Parathyroid adenoma (tissue), 2 donors: ENCODE data around the gene PRMT6.

ENCODE experiments used
- H2AFZ ChIP-seq: fragments of 300-600 bp; sonication (generic); one replicate; pipeline ENCODE4 v1.7.0; 2017; ENCODE audit warnings: antibody characterized with exemption, mild to moderate bottlenecking
- H3K27ac ChIP-seq: fragments of 300-600 bp; sonication (generic); one replicate; pipeline ENCODE4 v1.7.0; 2017
- H3K27me3 ChIP-seq: fragments of 300-600 bp; sonication (generic); one replicate; pipeline ENCODE4 v1.7.0; 2017; ENCODE audit warnings: low read length; ENCODE audit not compliant: control insufficient read depth, insufficient read depth
- H3K36me3 ChIP-seq: fragments of 300-600 bp; sonication (generic); one replicate; pipeline ENCODE4 v1.7.0; 2017; ENCODE audit warnings: low read length; ENCODE audit not compliant: control insufficient read depth, insufficient read depth
- H3K4me1 ChIP-seq: fragments of 300-600 bp; sonication (generic); one replicate; pipeline ENCODE4 v1.7.0; 2017; ENCODE audit warnings: control low read depth
- H3K4me2 ChIP-seq: fragments of 300-600 bp; sonication (generic); one replicate; pipeline ENCODE4 v1.7.0; 2017; ENCODE audit warnings: low read length
- H3K4me3 ChIP-seq: fragments of 300-600 bp; sonication (generic); one replicate; pipeline ENCODE4 v1.7.0; 2017; ENCODE audit warnings: low read depth, low read length
- H3K79me2 ChIP-seq: fragments of 300-600 bp; sonication (generic); one replicate; pipeline ENCODE4 v1.7.0; 2017; ENCODE audit warnings: control low read depth
- H3K9ac ChIP-seq: fragments of 300-600 bp; sonication (generic); one replicate; pipeline ENCODE4 v1.7.0; 2017; ENCODE audit warnings: mild to moderate bottlenecking
- H3K9me3 ChIP-seq: fragments of 300-600 bp; sonication (generic); one replicate; pipeline ENCODE4 v1.7.0; 2017; ENCODE audit warnings: low read length; ENCODE audit not compliant: control insufficient read depth
- TF ChIP-seq, protein P1 (sequence below): fragments of 300-600 bp; sonication (generic); IDR thresholded peaks from one replicate; pipeline ENCODE4 v1.7.0; 2017; ENCODE audit warnings: antibody characterized with exemption, mild to moderate bottlenecking
- donor health status: primary hyperparathyroidism.

PRMT6 gene

DNA sequence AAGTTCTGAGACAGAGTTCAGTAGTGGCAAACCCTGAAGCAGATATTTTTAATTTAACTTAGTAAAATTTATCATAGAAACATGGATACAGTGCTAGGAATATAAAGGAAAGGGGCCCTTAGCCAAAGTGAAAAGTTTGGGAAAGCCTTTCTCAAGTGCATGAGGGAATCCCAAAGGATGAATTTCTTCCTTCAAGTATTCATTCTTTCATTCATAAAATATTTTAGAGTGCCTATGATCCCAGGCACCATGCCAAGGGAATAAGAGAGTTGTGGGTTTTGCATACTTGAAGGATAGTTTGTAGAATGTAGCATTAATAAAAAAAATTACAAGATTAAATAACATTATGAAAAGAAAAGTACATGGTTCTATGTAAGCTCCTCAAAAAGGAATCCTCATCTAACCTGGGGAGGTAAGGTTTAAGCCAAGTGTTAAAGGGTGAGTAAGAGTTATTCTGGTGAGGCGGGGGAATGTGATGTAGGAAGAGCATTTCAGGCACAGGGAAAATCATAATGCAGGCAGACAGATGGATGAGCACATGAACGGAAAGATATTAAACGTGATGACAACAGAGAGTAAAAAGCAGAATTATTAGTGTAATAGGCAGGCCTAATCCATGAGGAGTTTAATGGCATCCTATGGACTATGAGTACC lies 44.0 kb downstream of the PRMT6 start:
- H3K36me3 ChIP-seq: no peaks in the 10 kb centered on the region
- H3K27ac ChIP-seq: no peak overlapping the region
- TF ChIP-seq, protein P1, sequence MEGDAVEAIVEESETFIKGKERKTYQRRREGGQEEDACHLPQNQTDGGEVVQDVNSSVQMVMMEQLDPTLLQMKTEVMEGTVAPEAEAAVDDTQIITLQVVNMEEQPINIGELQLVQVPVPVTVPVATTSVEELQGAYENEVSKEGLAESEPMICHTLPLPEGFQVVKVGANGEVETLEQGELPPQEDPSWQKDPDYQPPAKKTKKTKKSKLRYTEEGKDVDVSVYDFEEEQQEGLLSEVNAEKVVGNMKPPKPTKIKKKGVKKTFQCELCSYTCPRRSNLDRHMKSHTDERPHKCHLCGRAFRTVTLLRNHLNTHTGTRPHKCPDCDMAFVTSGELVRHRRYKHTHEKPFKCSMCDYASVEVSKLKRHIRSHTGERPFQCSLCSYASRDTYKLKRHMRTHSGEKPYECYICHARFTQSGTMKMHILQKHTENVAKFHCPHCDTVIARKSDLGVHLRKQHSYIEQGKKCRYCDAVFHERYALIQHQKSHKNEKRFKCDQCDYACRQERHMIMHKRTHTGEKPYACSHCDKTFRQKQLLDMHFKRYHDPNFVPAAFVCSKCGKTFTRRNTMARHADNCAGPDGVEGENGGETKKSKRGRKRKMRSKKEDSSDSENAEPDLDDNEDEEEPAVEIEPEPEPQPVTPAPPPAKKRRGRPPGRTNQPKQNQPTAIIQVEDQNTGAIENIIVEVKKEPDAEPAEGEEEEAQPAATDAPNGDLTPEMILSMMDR: no peak

DNA sequence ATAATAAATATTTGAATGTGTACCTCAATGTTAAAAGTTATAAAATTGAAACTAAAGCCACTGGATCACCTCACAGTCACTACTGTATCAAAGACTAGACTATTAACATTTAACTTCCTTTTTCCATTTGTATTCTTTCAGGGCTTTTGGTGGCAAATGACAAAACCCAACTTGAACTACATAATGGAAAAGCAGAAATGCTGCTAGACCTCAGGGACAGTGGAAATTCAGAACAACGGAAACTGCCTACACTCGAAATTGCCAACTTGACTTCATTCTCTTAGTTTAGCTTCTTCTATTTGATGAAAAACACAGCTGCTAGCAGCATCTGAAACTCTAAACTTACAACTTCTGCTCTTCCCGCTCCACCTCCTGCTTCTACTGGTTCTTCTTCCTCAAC lies 49.4 kb downstream of the PRMT6 start:
- TF ChIP-seq, protein P1: no peak
- H3K4me2 ChIP-seq: no peak overlapping the region
- no peak overlapping the region for H2AFZ ChIP-seq
- H3K27me3 ChIP-seq: no peaks in the 10 kb centered on the region
- H3K79me2 ChIP-seq: no peaks in the 10 kb centered on the region
- no peaks in the 10 kb centered on the region for H3K4me1 ChIP-seq
- H3K4me3 ChIP-seq: no peak overlapping the region
- no peak overlapping the region for H3K9ac ChIP-seq
- H3K27ac ChIP-seq: no peak overlapping the region
- H3K36me3 ChIP-seq: no peaks in the 10 kb centered on the region
- no peaks in the 10 kb centered on the region for H3K9me3 ChIP-seq

More for the DNA sequence above, 44.0 kb downstream of the PRMT6 start:
- Histone ChIP-seq H3K9ac (no peak overlapping the region), H3K4me2 (no peak overlapping the region), H3K9me3 (no peaks in the 10 kb centered on the region), H3K4me1 (no peaks in the 10 kb centered on the region), H3K79me2 (no peaks in the 10 kb centered on the region), H2AFZ (no peak overlapping the region), H3K4me3 (no peak overlapping the region), H3K27me3 (no peaks in the 10 kb centered on the region)
